Spinal cord (tissue), 10 donors: ENCODE data around the gene RAB30. TPM values are rescaled to one million over a fixed set of nuclear protein-coding genes. Genes with fewer than 3 reads are reported as not detected.

Experiments used
- DNase-seq, 6 donors: peaks; one replicate each; pipeline versions ENCODE4 v3.0.0 to v3.0.0-alpha.2; 2013 to 2015; ENCODE audit warnings: low spot score in 6 of 6, low read depth in 4 of 6
- H3K27ac ChIP-seq: one replicate; pipeline ENCODE4 v1.5.1; 2013; ENCODE audit warnings: low read depth, low read length, control low read depth
- H3K27me3 ChIP-seq: one replicate; pipeline ENCODE4 v1.6.1; 2013; ENCODE audit warnings: low read length; ENCODE audit not compliant: control insufficient read depth, insufficient read depth
- H3K36me3 ChIP-seq: one replicate; pipeline ENCODE4 v1.6.1; 2013; ENCODE audit warnings: low read length; ENCODE audit not compliant: control insufficient read depth, insufficient read depth
- H3K4me1 ChIP-seq: one replicate; pipeline ENCODE4 v1.6.1; 2013; ENCODE audit warnings: low read length; ENCODE audit not compliant: control insufficient read depth, insufficient read depth
- H3K4me3 ChIP-seq: one replicate; pipeline ENCODE4 v1.5.1; 2013; ENCODE audit warnings: low read depth, low read length, control low read depth
- H3K9me3 ChIP-seq: one replicate; pipeline ENCODE4 v1.6.1; 2013; ENCODE audit warnings: low read length; ENCODE audit not compliant: control insufficient read depth, insufficient read depth
- WGBS: methylation state at CpG from one replicate; pipeline ENCODE4 v1.1.5; 2013; ENCODE audit warnings: missing lambda C conversion rate; ENCODE audit not compliant: insufficient coverage; 5-methylcytosine and 5-hydroxymethylcytosine counted together
- polyA plus RNA-seq, 2 donors: library from polyadenylated mRNA; unstranded; fragments of 120-200 nt; gene quantifications; one replicate each; pipeline ENCODE4 v1.2.1, GENCODE V29; 2013; ENCODE audit not compliant: insufficient read length in 2 of 2
- total RNA-seq, 2 donors: library from RNA; depleted of rRNA in 1 of 2; stranded (reverse); fragments of 120-200 nt in 1 of 2; fragments of >200 nt in 1 of 2; gene quantifications; one replicate each; pipeline versions ENCODE4 v1.2.3 to v1.2.4, GENCODE V29; 2013 to 2014
- donor health status: healthy.

RAB30 gene
- total and polyA plus RNA-seq, 4 donors, result 24.3 to 69.8 (median 40.4) TPM

DNA sequence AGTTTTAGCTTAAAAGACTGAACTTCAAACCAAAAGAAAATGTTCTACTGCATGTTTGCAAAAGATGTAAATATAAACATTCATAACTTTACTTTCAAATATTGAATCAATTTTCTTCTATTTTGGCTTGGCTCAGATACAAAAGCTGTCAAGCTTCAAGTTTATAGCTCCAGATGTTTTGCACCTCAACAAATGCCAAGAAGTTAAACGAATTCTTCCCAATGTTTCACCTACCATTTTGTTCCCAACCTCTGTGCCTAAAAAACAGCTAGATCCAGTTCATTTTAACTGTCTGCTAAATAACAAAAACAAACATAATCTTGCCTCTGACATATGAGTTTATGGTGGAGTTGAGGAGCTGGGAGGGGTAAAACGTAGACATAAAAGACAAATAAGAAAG, 76.5 kb downstream of the RAB30 start:
- Histone ChIP-seq H3K4me1 (no peaks in the 10 kb centered on the region), H3K4me3 (no peak overlapping the region), H3K36me3 (peaks cover 5% of the 10 kb centered on the region), H3K27ac (no peak overlapping the region), H3K9me3 (no peaks in the 10 kb centered on the region), H3K27me3 (no peaks in the 10 kb centered on the region)
- 60% methylated on average over 1 of the region's 2 CpGs for WGBS
- DNase-seq, result no peak

DNA sequence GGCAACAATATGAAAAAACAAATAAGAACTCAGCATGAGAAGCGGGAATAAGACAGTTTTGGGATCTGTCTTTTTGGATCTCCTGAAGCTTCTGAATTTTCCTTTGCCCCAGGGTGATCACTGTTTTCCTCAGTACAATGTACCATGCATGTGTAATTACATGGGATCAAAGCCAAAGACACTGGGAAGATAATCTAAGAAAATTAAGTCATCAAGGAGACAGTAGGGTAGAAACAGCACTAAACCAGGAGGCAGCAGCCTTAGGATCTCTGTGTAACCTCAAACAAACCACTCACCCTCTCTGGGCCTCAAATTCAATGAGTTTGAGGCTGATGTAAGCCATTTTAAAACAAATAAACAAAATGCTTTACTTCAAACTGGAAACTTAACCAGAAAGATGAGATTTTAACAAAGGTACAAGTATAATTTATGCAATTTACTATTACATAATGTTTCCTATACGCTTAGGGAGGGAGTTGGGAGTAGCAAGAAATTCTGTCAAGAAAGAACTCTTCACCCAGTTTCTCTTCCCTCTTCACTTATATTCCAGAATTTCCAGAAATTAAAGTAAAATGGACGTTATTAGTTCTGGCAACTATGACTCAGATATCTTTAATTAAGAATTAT, 77.0 kb downstream of the RAB30 start:
- Histone ChIP-seq H3K27me3 (no peaks in the 10 kb centered on the region), H3K4me3 (no peak overlapping the region), H3K36me3 (peaks cover 5% of the 10 kb centered on the region), H3K9me3 (no peaks in the 10 kb centered on the region), H3K27ac (no peak overlapping the region), H3K4me1 (no peaks in the 10 kb centered on the region)
- DNase-seq, result peak in 1 of 6 donors; percentile 59
- 67% methylated on average over 1 of the region's 3 CpGs for WGBS

DNA sequence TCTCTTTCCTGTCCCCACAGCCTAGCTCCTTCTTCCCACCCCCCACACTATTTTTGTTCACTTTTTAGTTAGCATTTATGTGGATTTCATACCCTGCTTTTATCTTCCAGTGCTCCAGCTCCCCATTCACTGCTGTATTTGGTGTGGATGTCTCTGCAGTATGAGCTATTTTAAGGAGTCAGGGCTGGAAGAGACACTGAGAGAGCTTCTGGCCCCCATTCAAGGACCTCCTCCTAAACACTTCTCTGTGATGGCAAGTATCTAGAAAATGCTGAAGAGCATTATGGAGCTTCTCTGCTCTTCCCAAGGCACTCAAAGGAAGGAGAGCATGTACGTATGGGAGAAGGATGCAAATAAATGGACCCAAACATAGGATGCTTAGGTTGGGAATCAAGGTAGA, 79.5 kb downstream of the RAB30 start:
- Histone ChIP-seq H3K36me3 (peaks cover 5% of the 10 kb centered on the region), H3K27me3 (no peaks in the 10 kb centered on the region), H3K4me1 (no peaks in the 10 kb centered on the region), H3K9me3 (no peaks in the 10 kb centered on the region), H3K4me3 (no peak overlapping the region), H3K27ac (no peak overlapping the region)
- DNase-seq, result peak in 1 of 6 donors; percentile 42
- 86% methylated on average over 1 of the region's 1 CpG for WGBS

DNA sequence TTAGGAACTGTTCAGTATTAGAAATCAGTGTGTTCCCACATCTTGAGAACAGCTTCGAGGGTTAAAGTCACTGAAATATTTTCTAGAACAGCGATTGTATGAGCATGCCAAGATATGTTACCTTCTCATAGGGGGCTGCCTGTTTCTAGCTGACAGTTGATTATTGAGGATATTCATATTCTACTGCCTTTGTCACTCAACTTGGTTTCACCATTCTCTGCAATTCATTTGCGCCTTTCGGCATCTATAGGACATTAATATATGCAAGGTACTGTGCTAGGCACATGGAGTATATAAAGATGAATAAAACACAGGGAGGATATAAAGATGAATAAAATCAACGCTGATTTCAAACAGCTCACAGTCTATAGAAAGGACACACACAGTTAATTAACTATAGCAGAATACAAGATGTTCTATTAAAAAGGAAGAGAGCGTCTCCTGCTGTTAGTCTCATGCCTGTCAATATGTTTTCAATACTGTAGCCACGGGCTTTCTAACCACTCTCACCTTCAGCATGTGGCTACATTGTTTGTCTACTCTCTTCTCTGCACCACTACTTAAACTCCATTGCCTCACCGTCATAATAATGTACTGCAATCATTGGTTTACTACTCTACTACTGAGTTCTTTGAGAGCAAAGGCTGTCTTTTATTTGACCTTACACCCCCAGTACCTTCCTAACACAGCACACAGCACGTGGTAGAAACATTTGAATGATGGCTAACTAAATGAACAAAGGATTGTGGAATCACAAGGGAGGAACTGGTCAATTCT, 81.9 kb downstream of the RAB30 start:
- H3K27me3 ChIP-seq, result no peaks in the 10 kb centered on the region
- 38% methylated on average over 2 of the region's 9 CpGs for WGBS
- no peaks in the 10 kb centered on the region for H3K4me1 ChIP-seq
- H3K9me3 ChIP-seq, result no peaks in the 10 kb centered on the region
- peak in 1 of 6 donors; percentile 29 for DNase-seq
- H3K27ac ChIP-seq, result peak overlapping the region; percentile 63
- H3K36me3 ChIP-seq, result peaks cover 5% of the 10 kb centered on the region
- H3K4me3 ChIP-seq, result no peak overlapping the region

DNA sequence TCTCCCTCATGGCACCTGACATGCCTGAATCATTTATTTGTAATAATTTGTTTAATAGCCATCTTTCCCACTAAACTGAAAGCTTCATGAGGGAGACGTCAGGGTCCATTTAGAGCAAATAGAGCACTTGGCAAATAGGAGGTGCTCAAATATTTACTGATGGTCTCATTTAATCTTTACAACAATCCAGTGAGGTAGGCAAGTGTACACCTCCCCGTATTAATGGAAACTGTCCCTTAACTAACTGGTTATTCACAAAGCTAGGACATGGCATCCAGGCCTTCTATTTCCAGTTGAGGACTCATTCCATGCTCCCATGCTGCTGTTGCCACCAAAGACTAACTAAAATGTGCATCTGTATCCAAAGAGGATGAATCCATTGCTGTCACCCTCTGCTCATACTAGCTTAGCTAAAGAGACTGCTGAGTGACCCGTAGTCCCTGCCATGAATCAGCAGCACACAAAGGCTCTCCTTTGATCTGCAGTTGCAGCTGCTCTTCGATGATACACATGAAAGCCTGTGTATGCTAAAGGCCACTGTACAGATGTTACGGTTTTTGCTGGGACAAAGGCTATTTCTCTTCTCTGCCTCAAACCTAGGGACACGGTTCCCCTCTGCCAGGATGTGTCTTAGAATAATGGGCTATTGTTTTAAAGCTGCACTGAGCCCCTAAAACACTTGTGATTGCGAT, 82.6 kb downstream of the RAB30 start:
- WGBS, result 20% methylated on average over 4 of the region's 7 CpGs
- Histone ChIP-seq H3K9me3 (no peaks in the 10 kb centered on the region), H3K36me3 (peaks cover 11% of the 10 kb centered on the region), H3K27me3 (no peaks in the 10 kb centered on the region), H3K4me1 (no peaks in the 10 kb centered on the region), H3K27ac (peak overlapping the region; percentile 63), H3K4me3 (no peak overlapping the region)
- peak; percentile 21 to 80 (median 34) for DNase-seq

DNA sequence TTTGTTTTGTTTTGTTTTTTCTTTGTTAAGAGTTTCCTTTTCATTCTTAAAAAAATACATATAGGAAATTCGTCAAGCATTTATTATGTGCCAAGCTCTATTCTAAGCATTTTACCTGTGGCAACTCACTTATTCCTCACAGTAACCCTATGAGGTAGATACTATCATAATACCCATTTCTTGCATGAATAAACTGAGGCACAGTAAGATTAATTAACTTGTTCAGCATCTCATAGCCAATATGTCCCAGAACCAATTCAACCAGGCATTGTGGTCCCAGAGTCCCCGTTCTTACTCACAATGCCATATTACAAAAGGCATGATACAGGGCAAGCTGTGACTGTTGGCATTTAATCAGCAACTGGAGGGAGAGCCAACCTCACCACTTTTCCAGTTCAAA, 83.7 kb downstream of the RAB30 start:
- Histone ChIP-seq H3K27ac (no peak overlapping the region), H3K4me3 (no peak overlapping the region), H3K27me3 (no peaks in the 10 kb centered on the region), H3K9me3 (no peaks in the 10 kb centered on the region), H3K4me1 (no peaks in the 10 kb centered on the region), H3K36me3 (peaks cover 11% of the 10 kb centered on the region)
- DNase-seq, result no peak
- WGBS, result 71% methylated on average over 1 of the region's 2 CpGs

DNA sequence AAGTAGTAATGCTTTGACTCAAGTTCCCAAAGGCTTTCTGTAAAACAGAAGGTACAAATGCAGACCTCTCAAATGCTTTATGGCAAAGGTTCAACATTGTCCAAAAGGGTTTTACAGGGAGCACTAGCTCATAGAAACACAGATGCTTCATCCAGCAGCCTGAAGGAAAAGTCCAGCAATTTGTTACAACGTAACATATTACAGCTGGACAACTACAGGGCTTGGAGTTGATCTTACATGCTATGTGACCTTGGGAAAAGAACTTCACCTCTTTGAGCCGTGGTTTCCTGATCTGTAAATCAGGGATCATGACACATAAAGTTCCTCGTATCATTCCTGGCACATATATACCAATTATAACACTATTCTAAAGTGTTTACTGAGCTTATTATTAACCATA, 85.3 kb downstream of the RAB30 start:
- WGBS, result 80% methylated on average over 1 of the region's 3 CpGs
- Histone ChIP-seq H3K27ac (no peak overlapping the region), H3K4me3 (no peak overlapping the region), H3K36me3 (peaks cover 13% of the 10 kb centered on the region), H3K27me3 (no peaks in the 10 kb centered on the region), H3K4me1 (no peaks in the 10 kb centered on the region), H3K9me3 (no peaks in the 10 kb centered on the region)
- DNase-seq, result no peak

DNA sequence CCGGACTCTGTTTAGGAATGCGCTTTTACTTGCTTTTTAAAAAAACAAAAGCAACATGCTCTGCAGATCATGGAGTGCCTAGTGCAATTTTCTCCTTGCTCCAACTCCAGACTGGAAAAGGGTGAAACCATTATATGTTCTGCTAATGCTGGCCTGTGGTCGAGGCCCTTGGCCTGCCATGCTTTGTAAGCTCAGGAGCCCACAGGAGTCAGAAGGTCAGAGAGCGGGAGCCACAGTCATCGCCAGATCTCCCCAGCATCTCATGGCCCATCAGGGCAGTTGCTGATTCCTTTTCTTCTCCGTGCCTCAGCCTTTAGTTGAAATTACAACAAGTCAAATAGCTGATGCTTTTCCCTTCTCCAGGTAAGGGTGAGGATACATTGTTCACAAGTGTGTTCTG, 89.8 kb downstream of the RAB30 start:
- peaks cover 13% of the 10 kb centered on the region for H3K36me3 ChIP-seq
- no peak overlapping the region for H3K27ac ChIP-seq
- no peaks in the 10 kb centered on the region for H3K27me3 ChIP-seq
- no peak for DNase-seq
- no peaks in the 10 kb centered on the region for H3K4me1 ChIP-seq
- WGBS, result 88% methylated on average over 6 of the region's 6 CpGs
- no peak overlapping the region for H3K4me3 ChIP-seq
- H3K9me3 ChIP-seq, result no peaks in the 10 kb centered on the region

DNA sequence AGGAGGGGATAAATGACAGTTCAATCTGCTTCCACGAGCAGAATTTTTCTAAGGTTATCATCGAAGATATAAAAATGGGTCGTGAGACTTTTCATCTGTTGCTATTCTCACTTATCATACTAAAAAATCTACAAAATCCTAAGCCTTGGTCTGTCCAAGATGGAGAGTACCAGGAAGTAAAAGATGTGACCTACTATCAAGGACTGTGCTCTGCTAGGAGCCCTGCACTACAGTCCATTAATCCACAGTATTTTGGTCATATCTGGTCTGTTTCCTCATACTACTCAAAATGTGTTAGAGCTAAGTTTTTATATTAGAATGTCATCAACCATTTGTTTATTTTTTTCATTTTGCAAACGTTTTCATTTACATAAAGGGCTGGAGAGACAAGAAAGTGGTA, 90.8 kb downstream of the RAB30 start:
- H3K27me3 ChIP-seq, result no peaks in the 10 kb centered on the region
- no peaks in the 10 kb centered on the region for H3K4me1 ChIP-seq
- H3K36me3 ChIP-seq, result peaks cover 13% of the 10 kb centered on the region
- no peak overlapping the region for H3K27ac ChIP-seq
- DNase-seq, result no peak
- no peaks in the 10 kb centered on the region for H3K9me3 ChIP-seq
- 100% methylated on average over 1 of the region's 4 CpGs for WGBS
- H3K4me3 ChIP-seq, result no peak overlapping the region
